ENCODE data around the gene SRSF12.

Gene SRSF12

GRCh38 chr6:89117211-89118108 is at the start of gene SRSF12:
TSS of gene SRSF12 (minus strand) at chr6:89118071. CDS start at chr6:89117887, 184 bp downstream.
- in situ Hi-C loops (cut with MboI; ENCODE audit: low sequenced_read_pairs), result no loop called here

- in situ Hi-C loops (cut with MboI; ENCODE audit: low sequenced_read_pairs), result no loop called here
These were observed 44.1 kb upstream of the SRSF12 start for GRCh38 chr6:89162047-89162371.

- in situ Hi-C loops (cut with MboI; ENCODE audit: low sequenced_read_pairs), result no loop called here
These were observed 43.6 kb upstream of the SRSF12 start for GRCh38 chr6:89161326-89162046.

GRCh38 chr6:89160331-89161092 is 42.6 kb upstream of the SRSF12 start:
- in situ Hi-C loops (cut with MboI; ENCODE audit: low sequenced_read_pairs), result no loop called here

- in situ Hi-C loops (cut with MboI; ENCODE audit: low sequenced_read_pairs), result no loop called here
These were observed 36.3 kb upstream of the SRSF12 start for GRCh38 chr6:89154131-89154530.

- in situ Hi-C loops (cut with MboI; ENCODE audit: low sequenced_read_pairs), result no loop called here
These were observed 30.3 kb upstream of the SRSF12 start for GRCh38 chr6:89148016-89148750.

- in situ Hi-C loops (cut with MboI; ENCODE audit: low sequenced_read_pairs), result no loop called here
These were observed 29.1 kb upstream of the SRSF12 start for GRCh38 chr6:89146718-89147700.

GRCh38 chr6:89145956-89146717 is 28.3 kb upstream of the SRSF12 start, which contains the start of gene PM20D2:
TSS of gene PM20D2 (plus strand) at chr6:89146055. CDS start at chr6:89146145, 90 bp downstream.
- in situ Hi-C loops (cut with MboI; ENCODE audit: low sequenced_read_pairs), result no loop called here

GRCh38 chr6:89145091-89145955 is 27.5 kb upstream of the SRSF12 start:
- in situ Hi-C loops (cut with MboI; ENCODE audit: low sequenced_read_pairs), result no loop called here

- in situ Hi-C loops (cut with MboI; ENCODE audit: low sequenced_read_pairs), result no loop called here
These were observed 26.6 kb upstream of the SRSF12 start for GRCh38 chr6:89144354-89144906.

GRCh38 chr6:89140347-89141156 is 22.7 kb upstream of the SRSF12 start:
- in situ Hi-C loops (cut with MboI; ENCODE audit: low sequenced_read_pairs), result no loop called here

GRCh38 chr6:89139509-89140346 is 21.9 kb upstream of the SRSF12 start:
- in situ Hi-C loops (cut with MboI; ENCODE audit: low sequenced_read_pairs), result no loop called here

GRCh38 chr6:89138173-89138572 is 20.3 kb upstream of the SRSF12 start:
- in situ Hi-C loops (cut with MboI; ENCODE audit: low sequenced_read_pairs), result no loop called here

- in situ Hi-C loops (cut with MboI; ENCODE audit: low sequenced_read_pairs), result no loop called here
These were observed 16.9 kb upstream of the SRSF12 start for GRCh38 chr6:89134723-89135122.

- in situ Hi-C loops (cut with MboI; ENCODE audit: low sequenced_read_pairs), result no loop called here
These were observed 16.1 kb upstream of the SRSF12 start for GRCh38 chr6:89133981-89134380.

- in situ Hi-C loops (cut with MboI; ENCODE audit: low sequenced_read_pairs), result no loop called here
These were observed 14.2 kb upstream of the SRSF12 start for GRCh38 chr6:89132057-89132456.
